Lower leg skin (tissue), 4 donors: ENCODE data around the gene KCNMA1. TPM values are rescaled to one million over a fixed set of nuclear protein-coding genes. Genes with fewer than 3 reads are reported as not detected.

ENCODE experiments used
- DNase-seq, 2 donors: peaks; one replicate each; pipeline ENCODE4 v3.0.0-alpha.2; 2019; ENCODE audit warnings: low spot score in 2 of 2
- H3K4me3 ChIP-seq: fragments of 200-600 bp; sonication (generic); 2 replicates; pipeline ENCODE4 v1.5.1; 2017; ENCODE audit warnings: mild to moderate bottlenecking, low read depth; ENCODE audit not compliant: poor library complexity, severe bottlenecking
- CTCF ChIP-seq, 3 donors: fragments of 450-650 bp; IDR thresholded peaks; one replicate each; pipeline ENCODE4 v1.5.1; 2016; ENCODE audit warnings: antibody characterized with exemption in 3 of 3, mild to moderate bottlenecking in 3 of 3, moderate library complexity in 2 of 3
- POLR2A ChIP-seq, 2 donors: fragments of 450-650 bp; IDR thresholded peaks; one replicate each; pipeline ENCODE4 v1.6.1; 2016 to 2017; ENCODE audit warnings: antibody characterized with exemption in 2 of 2, mild to moderate bottlenecking in 1 of 2, moderate library complexity in 1 of 2
- WGBS, 2 donors: methylation state at CpG; one replicate each; pipeline ENCODE4 v1.1.5; 2018; 5-methylcytosine and 5-hydroxymethylcytosine counted together
- intact Hi-C: fragments of 100-400 bp; cut with DNase I; formaldehyde crosslinking; loops from one replicate; pipeline ENCODE4 v1.15.0; 2023; ENCODE audit warnings: low total_unique reads
- total RNA-seq, 4 donors: library from RNA; depleted of rRNA; stranded (reverse); fragments of >200 nt; gene quantifications; one replicate each; pipeline ENCODE4 v1.1.0, GENCODE V29; 2016

KCNMA1 gene
- total RNA-seq, 4 donors from 2014 or later: 4.1 to 9.9 (median 6.5) TPM

GRCh38 chr10:77461636-77462296 lies 175.8 kb downstream of the KCNMA1 start:
- TF ChIP-seq POLR2A (IDR thresholded peaks at IDR 0.05) (no peak), CTCF (IDR thresholded peaks at IDR 0.05) (no peak)
- no peak for DNase-seq

DNA sequence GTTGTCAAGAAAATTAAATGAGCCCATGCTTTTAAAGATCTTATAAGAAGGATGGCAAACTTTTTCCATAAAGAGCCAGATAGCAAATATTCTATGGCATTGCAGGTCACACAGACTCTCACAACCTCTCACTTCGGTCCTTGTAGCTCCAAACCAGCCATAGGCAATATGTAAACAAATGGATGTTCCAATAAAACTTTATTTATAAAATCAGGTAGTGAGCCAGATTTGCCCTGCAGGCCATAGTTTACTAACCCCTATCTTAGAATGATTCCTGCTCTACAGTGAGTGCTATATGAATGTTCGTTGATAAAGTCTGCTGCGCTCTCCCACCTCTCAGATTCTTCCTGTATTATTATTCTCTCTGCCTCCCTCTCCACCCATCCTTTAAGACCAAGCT lies 177.7 kb downstream of the KCNMA1 start:
- no peak overlapping the region for H3K4me3 ChIP-seq
- no peak for DNase-seq
- TF ChIP-seq POLR2A (IDR thresholded peaks at IDR 0.05) (no peak), CTCF (IDR thresholded peaks at IDR 0.05) (no peak)
- WGBS, 2 donors: 96 to 97% methylated on average over 3 of the region's 3 CpGs
- intact Hi-C loops: no loop called here

More at GRCh38 chr10:77461636-77462296, 175.8 kb downstream of the KCNMA1 start:
- no peak overlapping the region for H3K4me3 ChIP-seq
- 64% methylated on average over 7 of the region's 7 CpGs for WGBS, 2 donors
- intact Hi-C loops: no loop called here

GRCh38 chr10:77458986-77459590 lies 178.5 kb downstream of the KCNMA1 start:
- TF ChIP-seq CTCF (IDR thresholded peaks at IDR 0.05): no peak
- no peak for TF ChIP-seq POLR2A (IDR thresholded peaks at IDR 0.05)
- DNase-seq: no peak
- WGBS, 2 donors: 75 to 92% methylated on average over 3 of the region's 3 CpGs
- H3K4me3 ChIP-seq: no peak overlapping the region
- intact Hi-C loops: no loop called here

DNA sequence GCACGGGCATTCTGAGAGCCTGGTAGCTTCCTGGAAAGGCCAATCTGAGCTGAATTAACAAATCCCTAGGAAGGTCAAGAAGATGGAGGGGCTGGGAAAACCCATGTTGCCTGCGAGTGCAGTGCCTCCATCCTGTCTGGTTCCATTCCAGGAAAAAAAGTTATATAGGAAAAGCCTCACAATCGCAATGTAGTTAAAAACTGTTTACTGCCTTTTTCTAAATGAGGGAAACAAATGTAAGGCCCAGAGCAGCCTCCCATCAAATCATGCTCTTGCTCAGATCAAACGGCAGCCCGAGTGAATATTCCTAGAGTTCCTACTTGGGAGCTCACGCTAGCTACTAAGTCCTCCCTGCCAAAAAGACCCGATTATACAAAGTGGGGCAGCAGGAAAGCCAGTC lies 179.9 kb downstream of the KCNMA1 start:
- no peak for TF ChIP-seq POLR2A (IDR thresholded peaks at IDR 0.05)
- TF ChIP-seq CTCF (IDR thresholded peaks at IDR 0.05): no peak
- no peak overlapping the region for H3K4me3 ChIP-seq
- 59 to 66% methylated on average over 7 of the region's 7 CpGs for WGBS, 2 donors
- intact Hi-C loops: no loop called here
- DNase-seq: no peak

- H3K4me3 ChIP-seq: no peak overlapping the region
- WGBS, 2 donors: 87 to 94% methylated on average over 1 of the region's 1 CpG
- no peak for TF ChIP-seq POLR2A (IDR thresholded peaks at IDR 0.05)
- no peak for TF ChIP-seq CTCF (IDR thresholded peaks at IDR 0.05)
- intact Hi-C loops: no loop called here
- no peak for DNase-seq
These were observed 180.3 kb downstream of the KCNMA1 start for GRCh38 chr10:77457266-77457665.
